ENCODE data around the gene GOLPH3L. TPM values are rescaled to one million over a fixed set of nuclear protein-coding genes. Genes with fewer than 3 reads are reported as not detected.
"Not testable (repeated sequence)": the region's sequence is repeated elsewhere in the genome, so short reads cannot be mapped to it uniquely, and the experiment has no call there.

The GOLPH3L gene
- total RNA-seq, 4 donors from 2014 or later: 9.8 to 18.6 (median 15.7) TPM

DNA sequence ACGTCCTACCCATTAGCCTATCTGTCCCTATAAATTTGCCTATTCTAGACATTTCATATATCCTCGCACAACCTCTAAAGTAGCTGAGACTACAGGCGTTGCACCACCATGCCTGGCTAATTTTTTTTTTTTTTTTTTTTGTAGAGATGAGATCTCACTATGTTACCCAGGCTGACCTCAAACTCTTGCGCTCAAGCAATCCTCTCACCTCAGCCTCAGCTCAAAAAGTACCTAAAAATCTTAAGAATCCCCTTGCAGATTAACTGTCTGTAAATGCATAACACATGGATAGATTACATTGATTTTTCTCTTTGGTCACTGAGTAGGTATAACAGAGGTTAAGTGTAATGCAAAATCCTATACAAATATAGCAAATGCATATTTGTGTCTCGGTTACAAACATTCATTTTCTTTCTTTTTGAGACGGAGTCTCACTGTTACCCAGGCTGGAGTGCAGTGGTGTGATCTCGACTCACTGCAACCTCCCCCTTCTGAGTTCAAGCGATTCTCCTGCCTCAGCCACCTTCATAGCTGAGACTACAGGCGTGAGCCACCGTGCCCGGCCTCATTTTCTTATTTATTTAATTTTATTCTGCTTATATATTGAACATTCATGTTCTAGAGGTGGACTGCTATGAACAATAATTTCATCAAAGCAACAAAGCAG is 21.4 kb upstream of the GOLPH3L start:
- no peaks in the 10 kb centered on the region for H3K4me1 ChIP-seq
- ATAC-seq (no peak), DNase-seq (no peak)
- H3K27me3 ChIP-seq: no peaks in the 10 kb centered on the region
- H3K4me3 ChIP-seq: no peak overlapping the region
- intact Hi-C loops (cut with DNase I; ENCODE audit: low total_unique reads) (no loop called here), in situ Hi-C loops (cut with MboI; ENCODE audit: low sequenced_read_pairs in 4 of 4) (no loop called here)
- H3K36me3 ChIP-seq: no peaks in the 10 kb centered on the region
- TF ChIP-seq POLR2A (IDR thresholded peaks at IDR 0.05): no peak
- TF ChIP-seq, protein P1, sequence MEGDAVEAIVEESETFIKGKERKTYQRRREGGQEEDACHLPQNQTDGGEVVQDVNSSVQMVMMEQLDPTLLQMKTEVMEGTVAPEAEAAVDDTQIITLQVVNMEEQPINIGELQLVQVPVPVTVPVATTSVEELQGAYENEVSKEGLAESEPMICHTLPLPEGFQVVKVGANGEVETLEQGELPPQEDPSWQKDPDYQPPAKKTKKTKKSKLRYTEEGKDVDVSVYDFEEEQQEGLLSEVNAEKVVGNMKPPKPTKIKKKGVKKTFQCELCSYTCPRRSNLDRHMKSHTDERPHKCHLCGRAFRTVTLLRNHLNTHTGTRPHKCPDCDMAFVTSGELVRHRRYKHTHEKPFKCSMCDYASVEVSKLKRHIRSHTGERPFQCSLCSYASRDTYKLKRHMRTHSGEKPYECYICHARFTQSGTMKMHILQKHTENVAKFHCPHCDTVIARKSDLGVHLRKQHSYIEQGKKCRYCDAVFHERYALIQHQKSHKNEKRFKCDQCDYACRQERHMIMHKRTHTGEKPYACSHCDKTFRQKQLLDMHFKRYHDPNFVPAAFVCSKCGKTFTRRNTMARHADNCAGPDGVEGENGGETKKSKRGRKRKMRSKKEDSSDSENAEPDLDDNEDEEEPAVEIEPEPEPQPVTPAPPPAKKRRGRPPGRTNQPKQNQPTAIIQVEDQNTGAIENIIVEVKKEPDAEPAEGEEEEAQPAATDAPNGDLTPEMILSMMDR (IDR thresholded peaks at IDR 0.05 in 4 of 5, conservative IDR thresholded peaks at IDR 0.05 in 1 of 5): no peak
- no peak overlapping the region for H3K27ac ChIP-seq
- H3K9me3 ChIP-seq: no peaks in the 10 kb centered on the region

DNA sequence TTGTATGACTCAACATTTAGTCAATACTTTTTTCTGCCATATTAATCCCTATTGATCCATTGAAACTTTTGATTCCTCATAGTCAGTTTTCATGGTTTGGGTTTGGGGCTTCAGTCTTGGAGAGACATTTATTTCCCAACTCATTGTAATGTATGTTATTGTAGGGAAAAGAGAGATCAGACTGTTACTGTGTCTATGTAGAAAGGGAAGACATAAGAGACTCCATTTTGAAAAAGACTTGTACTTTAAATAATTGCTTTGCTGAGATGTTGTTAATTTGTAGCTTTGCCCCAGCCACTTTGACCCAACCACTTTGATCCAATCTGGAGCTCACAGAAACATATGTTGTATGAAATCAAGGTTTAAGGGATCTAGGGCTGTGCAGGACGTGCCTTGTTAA is 12.1 kb upstream of the GOLPH3L start:
- ATAC-seq; DNase-seq; intact Hi-C loops (cut with DNase I; ENCODE audit: low total_unique reads); in situ Hi-C loops (cut with MboI; ENCODE audit: low sequenced_read_pairs in 4 of 4); H3K9me3 ChIP-seq; H3K36me3 ChIP-seq; H3K4me1 ChIP-seq; H3K27me3 ChIP-seq; H3K27ac ChIP-seq; H3K4me3 ChIP-seq: not testable (repeated sequence)

DNA sequence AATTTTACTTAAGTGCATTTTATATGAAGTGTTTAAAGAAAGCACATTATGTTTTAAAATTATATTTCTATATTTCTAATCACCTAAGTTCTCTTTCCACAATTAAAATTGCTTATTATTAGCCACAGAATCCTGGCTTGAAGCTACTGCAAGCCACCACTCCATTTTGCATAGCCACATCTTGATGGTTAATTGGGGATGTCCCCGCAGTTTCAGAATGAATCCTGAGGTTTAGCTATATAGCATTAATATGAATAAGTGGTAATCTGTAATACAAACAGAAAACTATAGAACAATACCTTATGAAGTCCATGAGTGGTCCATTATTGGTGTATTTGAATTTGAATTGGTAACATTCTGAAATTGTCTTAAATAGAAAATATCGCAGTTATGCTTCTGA is 11.6 kb upstream of the GOLPH3L start:
- Histone ChIP-seq H3K27me3 (no peaks in the 10 kb centered on the region), H3K27ac (no peak overlapping the region), H3K36me3 (no peaks in the 10 kb centered on the region), H3K4me1 (no peaks in the 10 kb centered on the region), H3K9me3 (no peaks in the 10 kb centered on the region), H3K4me3 (no peak overlapping the region)
- TF ChIP-seq POLR2A (IDR thresholded peaks at IDR 0.05): no peak
- TF ChIP-seq, protein P1 (IDR thresholded peaks at IDR 0.05 in 4 of 5, conservative IDR thresholded peaks at IDR 0.05 in 1 of 5): no peak
- no peak for DNase-seq
- in situ Hi-C loops (cut with MboI; ENCODE audit: low sequenced_read_pairs in 4 of 4) (no loop called here), intact Hi-C loops (cut with DNase I; ENCODE audit: low total_unique reads) (no loop called here)
- no peak for ATAC-seq

DNA sequence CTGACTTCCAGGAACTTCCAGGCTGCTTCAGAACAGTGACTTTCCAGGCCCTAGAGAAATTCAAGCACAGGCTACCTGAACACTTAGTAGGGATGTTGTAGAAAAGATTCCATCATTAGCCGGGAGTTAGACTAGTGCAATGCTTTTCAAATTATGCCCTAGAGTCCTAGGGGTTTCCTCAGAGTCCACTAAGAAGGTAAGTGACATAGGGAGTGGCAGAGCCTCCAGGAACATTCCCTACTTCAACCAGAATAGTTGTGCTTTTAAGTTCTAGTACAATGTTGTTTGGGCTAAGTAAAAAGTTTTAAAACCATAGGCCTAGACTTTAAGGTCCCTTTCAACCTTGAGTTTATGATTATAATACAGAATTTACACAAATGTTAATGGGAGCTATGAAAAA is 9.1 kb upstream of the GOLPH3L start:
- ATAC-seq: no peak

DNA sequence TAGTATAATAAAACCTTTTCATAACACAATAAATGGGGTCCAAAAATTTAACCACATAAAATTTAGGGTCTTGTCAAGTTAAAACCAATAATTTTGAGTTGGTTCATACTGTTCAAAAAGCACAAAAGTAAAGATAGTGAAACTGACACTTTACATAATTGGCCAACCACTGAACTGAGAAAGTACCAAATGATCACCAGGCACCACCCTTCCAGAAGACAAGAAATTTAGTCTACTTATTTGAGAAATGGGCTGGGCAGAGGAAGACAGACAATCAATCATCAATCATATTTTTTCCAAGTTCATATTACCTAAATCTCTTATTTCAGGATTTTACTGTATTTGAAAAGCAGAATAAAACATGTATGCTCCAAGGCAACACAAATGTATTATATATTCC is 6.5 kb upstream of the GOLPH3L start:
- H3K36me3 ChIP-seq: no peaks in the 10 kb centered on the region
- DNase-seq (no peak), ATAC-seq (no peak)
- no peaks in the 10 kb centered on the region for H3K27me3 ChIP-seq
- in situ Hi-C loops (cut with MboI; ENCODE audit: low sequenced_read_pairs in 4 of 4): no loop called here
- no peaks in the 10 kb centered on the region for H3K9me3 ChIP-seq
- no peak overlapping the region for H3K27ac ChIP-seq
- no peak overlapping the region for H3K4me3 ChIP-seq
- no peaks in the 10 kb centered on the region for H3K4me1 ChIP-seq
- intact Hi-C loops (cut with DNase I; ENCODE audit: low total_unique reads): no loop called here
- TF ChIP-seq, protein P1 (IDR thresholded peaks at IDR 0.05 in 4 of 5, conservative IDR thresholded peaks at IDR 0.05 in 1 of 5): no peak
- TF ChIP-seq POLR2A (IDR thresholded peaks at IDR 0.05): no peak

More for the DNA sequence above, 9.1 kb upstream of the GOLPH3L start:
- no peak for DNase-seq
- H3K36me3 ChIP-seq: no peaks in the 10 kb centered on the region
- no peaks in the 10 kb centered on the region for H3K4me1 ChIP-seq
- no peak overlapping the region for H3K4me3 ChIP-seq
- no peaks in the 10 kb centered on the region for H3K9me3 ChIP-seq
- in situ Hi-C loops (cut with MboI; ENCODE audit: low sequenced_read_pairs in 4 of 4) (no loop called here), intact Hi-C loops (cut with DNase I; ENCODE audit: low total_unique reads) (no loop called here)
- H3K27me3 ChIP-seq: no peaks in the 10 kb centered on the region
- TF ChIP-seq, protein P1 (IDR thresholded peaks at IDR 0.05 in 4 of 5, conservative IDR thresholded peaks at IDR 0.05 in 1 of 5): no peak
- no peak for TF ChIP-seq POLR2A (IDR thresholded peaks at IDR 0.05)
- H3K27ac ChIP-seq: no peak overlapping the region
